ENCODE results near the gene ZNF813. TPM values are rescaled to one million over a fixed set of nuclear protein-coding genes. Genes with fewer than 3 reads are reported as not detected.
A peak's percentile ranks its signal among the peaks of the same experiment; 100 is the strongest.

The ZNF813 gene
- total RNA-seq, 1 donor from 2014 or later: 3.9 TPM

DNA sequence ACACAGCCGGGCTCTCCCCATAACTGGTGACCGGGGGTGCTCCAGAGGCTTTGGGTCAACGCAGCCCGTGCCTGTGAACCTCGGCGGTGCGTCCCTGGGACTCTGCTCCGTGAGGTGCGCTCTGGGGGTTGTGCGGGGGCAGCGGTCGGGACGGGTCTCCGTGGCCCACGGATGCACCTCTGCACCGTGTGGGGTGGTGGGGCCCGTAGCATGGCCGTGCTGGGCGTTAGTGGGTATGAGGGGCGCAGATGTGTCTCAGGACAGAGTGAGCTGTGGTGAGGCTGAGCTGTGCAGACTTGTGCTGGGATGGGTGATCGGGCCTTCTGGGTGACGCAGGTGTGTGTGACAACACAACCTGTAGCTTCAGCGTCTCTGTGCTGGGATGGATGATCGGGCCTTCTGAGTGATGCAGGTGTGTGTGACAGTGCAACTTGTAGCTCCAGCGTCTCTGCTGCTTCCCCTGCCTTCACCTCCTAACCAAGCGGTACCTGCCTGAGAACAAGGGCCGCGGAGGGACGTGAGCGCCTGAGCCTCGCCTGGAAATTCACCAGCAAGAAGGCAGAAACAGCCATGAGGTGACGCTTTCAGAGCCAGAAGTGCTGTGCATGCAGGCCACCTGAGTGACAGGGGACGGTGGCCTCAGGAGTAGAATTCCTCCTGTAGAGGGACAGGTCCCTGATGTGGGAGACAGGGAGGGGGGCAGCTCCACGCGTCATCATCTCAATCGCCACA, 71.0 kb downstream of the ZNF813 start:
- no peak for TF ChIP-seq CTCF (IDR thresholded peaks at IDR 0.05; ENCODE audit: insufficient read depth, low read length, poor library complexity, severe bottlenecking)

GRCh38 chr19:53540091-53540490, 72.6 kb downstream of the ZNF813 start:
- H3K27me3 ChIP-seq (ENCODE audit: control insufficient read depth, insufficient read depth, low read length): no peaks in the 10 kb centered on the region
- no peak for DNase-seq (ENCODE audit: low read depth)
- TF ChIP-seq CTCF (IDR thresholded peaks at IDR 0.05; ENCODE audit: insufficient read depth, low read length, poor library complexity, severe bottlenecking): no peak
- no peaks in the 10 kb centered on the region for H3K36me3 ChIP-seq (ENCODE audit: control insufficient read depth, insufficient read depth, low read length)
- H3K4me3 ChIP-seq (ENCODE audit: low read depth, low read length): no peak overlapping the region

More for the DNA sequence above, 71.0 kb downstream of the ZNF813 start:
- Histone ChIP-seq H3K27me3 (ENCODE audit: control insufficient read depth, insufficient read depth, low read length) (no peaks in the 10 kb centered on the region), H3K36me3 (ENCODE audit: control insufficient read depth, insufficient read depth, low read length) (no peaks in the 10 kb centered on the region), H3K4me3 (ENCODE audit: low read depth, low read length) (peak overlapping the region; percentile 59)
- no peak for DNase-seq (ENCODE audit: low read depth)

GRCh38 chr19:53541971-53542370, 74.4 kb downstream of the ZNF813 start:
- no peak for TF ChIP-seq CTCF (IDR thresholded peaks at IDR 0.05; ENCODE audit: insufficient read depth, low read length, poor library complexity, severe bottlenecking)
- H3K36me3 ChIP-seq (ENCODE audit: control insufficient read depth, insufficient read depth, low read length): no peaks in the 10 kb centered on the region
- no peak overlapping the region for H3K4me3 ChIP-seq (ENCODE audit: low read depth, low read length)
- H3K27me3 ChIP-seq (ENCODE audit: control insufficient read depth, insufficient read depth, low read length): no peaks in the 10 kb centered on the region
- DNase-seq (ENCODE audit: low read depth): no peak

DNA sequence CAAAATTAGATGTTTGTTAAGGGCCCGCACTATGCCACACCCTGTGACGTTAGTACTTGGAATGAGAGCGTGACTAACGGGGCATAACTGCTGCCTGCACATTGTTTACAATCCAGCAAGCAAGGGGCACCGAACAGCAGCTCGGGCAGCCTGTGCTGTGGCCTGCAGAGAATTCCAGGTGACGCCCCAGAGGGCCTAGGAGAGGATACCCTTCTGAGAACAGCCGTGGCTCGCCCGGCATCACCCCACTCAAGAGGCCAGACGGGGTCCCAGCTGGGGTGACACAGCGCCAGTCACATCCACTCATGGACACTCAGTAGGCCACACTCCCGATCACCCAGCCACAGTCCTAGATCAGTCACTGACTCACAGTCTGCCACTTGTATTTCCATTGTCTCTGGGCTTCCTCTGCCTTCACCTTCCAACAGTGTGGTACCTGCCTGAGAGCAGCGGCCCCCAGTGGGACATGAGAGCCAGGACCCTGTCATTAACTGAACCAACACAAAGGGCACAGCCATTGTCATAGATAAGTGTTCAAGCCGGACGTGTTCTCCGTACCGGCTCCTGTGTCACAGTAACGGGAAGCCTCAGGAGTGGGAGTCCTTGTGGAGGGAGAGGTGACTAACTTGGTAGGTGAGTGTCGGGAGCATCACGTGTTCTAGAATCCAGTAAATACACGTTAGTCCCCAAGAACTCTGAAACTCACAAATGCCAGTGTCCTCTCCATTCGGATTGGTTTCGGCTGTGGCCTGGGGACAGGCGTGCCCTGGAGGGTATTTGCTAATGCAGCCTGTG, 77.9 kb downstream of the ZNF813 start:
- no peak for DNase-seq (ENCODE audit: low read depth)
- no peak overlapping the region for H3K4me3 ChIP-seq (ENCODE audit: low read depth, low read length)
- no peak for TF ChIP-seq CTCF (IDR thresholded peaks at IDR 0.05; ENCODE audit: insufficient read depth, low read length, poor library complexity, severe bottlenecking)

More for the DNA sequence above, 77.9 kb downstream of the ZNF813 start:
- Histone ChIP-seq H3K27me3 (ENCODE audit: control insufficient read depth, insufficient read depth, low read length) (no peaks in the 10 kb centered on the region), H3K36me3 (ENCODE audit: control insufficient read depth, insufficient read depth, low read length) (no peaks in the 10 kb centered on the region)

Other genes with a start within 250 kb of the ZNF813 start
- gene ZNF677, start 212.9 kb upstream of the ZNF813 start, total RNA-seq: 25.3 and 31.6 TPM in 2 replicates
- not detected in 2 replicates for gene VN1R2, start 209.4 kb upstream of the ZNF813 start, total RNA-seq
- gene VN1R4, start 200.0 kb upstream of the ZNF813 start, total RNA-seq: not detected in 2 replicates
- gene ZNF845, start 134.0 kb upstream of the ZNF813 start, total RNA-seq: 6.6 and 7.8 TPM in 2 replicates
- gene ZNF525, start 102.0 kb upstream of the ZNF813 start, total RNA-seq: 6.3 and 11.4 TPM in 2 replicates
- gene ZNF765, start 72.6 kb upstream of the ZNF813 start, total RNA-seq: 8.8 and 9.0 TPM in 2 replicates
- gene ZNF761, start 35.7 kb upstream of the ZNF813 start, total RNA-seq: 7.4 and 8.0 TPM in 2 replicates
- 4.2 and 5.8 TPM in 2 replicates for gene ZNF331, start 70.4 kb downstream of the ZNF813 start, total RNA-seq
- not detected in 2 replicates for gene DPRX, start 164.3 kb downstream of the ZNF813 start, total RNA-seq

Measured in kidney epithelial cell (primary cell).